H1 (cell line): Measurements from ENCODE around the gene SPOCK1. TPM values are rescaled to one million over a fixed set of nuclear protein-coding genes. Genes with fewer than 3 reads are reported as not detected.

Experiments used
- CTCF ChIA-PET: fragments of 300-600 bp; sonication (Branson Sonifier 250); formaldehyde crosslinking; loops from one replicate; lab custom pipeline; 2021; ENCODE audit not compliant: partially characterized antibody; lab: Charles Lee
- POLR2A ChIA-PET: fragments of 300-600 bp; sonication (Branson Sonifier 250); formaldehyde crosslinking; loops from one replicate; lab custom pipeline; 2021; ENCODE audit warnings: inconsistent platforms; ENCODE audit not compliant: partially characterized antibody; lab: Charles Lee
- DNase-seq, 2 experiments: peaks; one replicate each; pipeline versions ENCODE4 v3.0.0 to v3.0.0-alpha.2; 2010 to 2022; ENCODE audit warnings: low spot score in 2 of 2, low read depth in 1 of 2, mixed read lengths in 1 of 2
- FAIRE-seq: peaks from 2 replicates; lab custom pipeline; 2011; peaks lifted over from hg19 to GRCh38; lab: Jason Lieb, UNC
- H2AFZ ChIP-seq: 2 replicates; pipeline ENCODE4 v1.8.1; 2012; ENCODE audit warnings: low read length, inconsistent platforms
- H2AK5ac ChIP-seq: 2 replicates; pipeline ENCODE4 v1.6.1; 2013; ENCODE audit warnings: low read depth, low read length
- H2BK120ac ChIP-seq: replicated peaks from 2 replicates; pipeline ENCODE3; 2013; ENCODE audit warnings: low read depth, low read length, inconsistent platforms
- H2BK12ac ChIP-seq: 2 replicates; pipeline ENCODE4 v1.6.1; 2013; ENCODE audit warnings: low read depth, low read length
- H2BK15ac ChIP-seq: 2 replicates; pipeline ENCODE4 v1.6.1; 2013; ENCODE audit warnings: low read length
- H2BK20ac ChIP-seq: 2 replicates; pipeline ENCODE4 v1.6.1; 2013; ENCODE audit warnings: low read length
- H2BK5ac ChIP-seq: 2 replicates; pipeline ENCODE4 v1.6.1; 2013; ENCODE audit warnings: low read depth, low read length
- H3K14ac ChIP-seq: 2 replicates; pipeline ENCODE4 v1.6.1; 2013; ENCODE audit warnings: inconsistent platforms; ENCODE audit not compliant: insufficient read length
- H3K18ac ChIP-seq: 2 replicates; pipeline ENCODE4 v1.6.1; 2013; ENCODE audit warnings: low read length; ENCODE audit errors: extremely low read depth
- H3K23ac ChIP-seq: 2 replicates; pipeline ENCODE4 v1.6.1; 2013; ENCODE audit warnings: inconsistent platforms; ENCODE audit not compliant: insufficient read length
- H3K23me2 ChIP-seq: 2 replicates; pipeline ENCODE4 v1.6.1; 2013; ENCODE audit warnings: low read depth, low read length
- H3K27ac ChIP-seq: 2 replicates; pipeline ENCODE4 v1.6.1; 2011; ENCODE audit warnings: low read depth, low read length, inconsistent platforms
- H3K27me3 ChIP-seq, 4 experiments: replicated peaks in 1 of 4; 1 replicate in 1 of 4; 2 replicates in 3 of 4; pipeline versions ENCODE4 v1.6.1 to v1.8.1; 2011 to 2013; ENCODE audit warnings: low read length in 3 of 4, mild to moderate bottlenecking in 3 of 4, inconsistent platforms in 2 of 4, mixed read lengths in 2 of 4, moderate library complexity in 1 of 4; ENCODE audit not compliant: control insufficient read depth in 3 of 4, insufficient read depth in 3 of 4; ENCODE audit errors: extremely low read depth in 1 of 4
- H3K36me3 ChIP-seq, 4 experiments: 2 replicates each; pipeline versions ENCODE4 v1.6.1 to v1.8.1; 2011 to 2013; ENCODE audit warnings: mild to moderate bottlenecking in 4 of 4, low read length in 3 of 4, moderate library complexity in 2 of 4, control low read depth in 1 of 4, inconsistent platforms in 1 of 4; ENCODE audit not compliant: insufficient read depth in 4 of 4, control insufficient read depth in 2 of 4
- H3K4ac ChIP-seq: replicated peaks from 2 replicates; pipeline ENCODE3; 2013; ENCODE audit warnings: low read length, low read depth, mixed read lengths, inconsistent platforms; ENCODE audit not compliant: insufficient read length
- H3K4me1 ChIP-seq, 4 experiments: replicated peaks in 1 of 4; 1 replicate in 1 of 4; 2 replicates in 3 of 4; pipeline versions ENCODE4 v1.6.1 to v1.8.1; 2011 to 2013; ENCODE audit warnings: low read length in 3 of 4, inconsistent platforms in 2 of 4, mixed read lengths in 1 of 4; ENCODE audit not compliant: insufficient read depth in 4 of 4, control insufficient read depth in 3 of 4
- H3K4me2 ChIP-seq, 2 experiments: 2 replicates each; pipeline versions ENCODE4 v1.6.1 to v1.8.1; 2011 to 2013; ENCODE audit warnings: low read depth in 2 of 2, low read length in 2 of 2, control low read depth in 1 of 2, inconsistent platforms in 1 of 2, mild to moderate bottlenecking in 1 of 2; ENCODE audit not compliant: insufficient read depth in 1 of 2
- H3K4me3 ChIP-seq, 4 experiments: fragments of 200-600, 300-600 bp in 1 of 4; sonication (generic), shearing (Covaris generic), sonication (Bioruptor Twin) in 1 of 4; 2 replicates each; pipeline versions ENCODE4 v1.5.1 to v1.8.1; 2011 to 2016; ENCODE audit warnings: low read length in 4 of 4, low read depth in 3 of 4, control low read depth in 2 of 4, inconsistent platforms in 2 of 4, mild to moderate bottlenecking in 2 of 4, mixed read lengths in 1 of 4, moderate library complexity in 1 of 4; ENCODE audit not compliant: insufficient read depth in 2 of 4; ENCODE audit errors: extremely low read depth in 1 of 4
- H3K56ac ChIP-seq: replicated peaks from 2 replicates; pipeline ENCODE3; 2013; ENCODE audit warnings: low read depth, mild to moderate bottlenecking, mixed read lengths, low read length, inconsistent platforms; ENCODE audit not compliant: insufficient read length
- H3K79me1 ChIP-seq: 2 replicates; pipeline ENCODE4 v1.6.1; 2013; ENCODE audit warnings: low read depth, low read length, control low read depth
- H3K79me2 ChIP-seq, 2 experiments: 2 replicates each; pipeline versions ENCODE4 v1.6.1 to v1.8.1; 2012 to 2013; ENCODE audit warnings: low read length in 2 of 2, mild to moderate bottlenecking in 2 of 2, inconsistent platforms in 1 of 2; ENCODE audit not compliant: insufficient read depth in 2 of 2, control insufficient read depth in 1 of 2
- H3K9ac ChIP-seq, 4 experiments: replicated peaks in 1 of 4; 1 replicate in 1 of 4; 2 replicates in 3 of 4; pipeline versions ENCODE4 v1.6.1 to v1.8.1; 2011 to 2013; ENCODE audit warnings: low read depth in 3 of 4, low read length in 3 of 4, control low read depth in 2 of 4, mild to moderate bottlenecking in 2 of 4, moderate library complexity in 2 of 4, inconsistent platforms in 1 of 4; ENCODE audit errors: extremely low read depth in 1 of 4
- H3K9me3 ChIP-seq, 2 experiments: 2 replicates each; pipeline versions ENCODE4 v1.6.1 to v1.8.1; 2012 to 2013; ENCODE audit warnings: mild to moderate bottlenecking in 2 of 2, moderate library complexity in 2 of 2, control low read depth in 1 of 2, inconsistent platforms in 1 of 2, low read depth in 1 of 2, low read length in 1 of 2, mixed read lengths in 1 of 2; ENCODE audit not compliant: insufficient read depth in 2 of 2
- H4K20me1 ChIP-seq, 2 experiments: replicated peaks in 1 of 2; 2 replicates each; pipeline versions ENCODE3 to v1.8.1; 2011 to 2013; ENCODE audit warnings: inconsistent platforms in 2 of 2, low read length in 2 of 2, mild to moderate bottlenecking in 1 of 2; ENCODE audit not compliant: insufficient read depth in 2 of 2, control insufficient read depth in 1 of 2
- H4K5ac ChIP-seq: 2 replicates; pipeline ENCODE4 v1.6.1; 2013; ENCODE audit warnings: low read length, low read depth, mixed read lengths, inconsistent platforms; ENCODE audit not compliant: insufficient read length
- H4K8ac ChIP-seq: 2 replicates; pipeline ENCODE4 v1.8.0; 2013; ENCODE audit warnings: mild to moderate bottlenecking, moderate library complexity, low read length, inconsistent platforms; ENCODE audit not compliant: insufficient read depth; ENCODE audit errors: extremely low read depth
- H4K91ac ChIP-seq: replicated peaks from 2 replicates; pipeline ENCODE3; 2013; ENCODE audit warnings: low read length, mixed read lengths, inconsistent platforms; ENCODE audit not compliant: insufficient read length
- BCL11A ChIP-seq, 2 experiments: IDR thresholded peaks; one replicate each; pipeline ENCODE4 v1.6.1; 2011; ENCODE audit warnings: low read depth in 2 of 2, low read length in 2 of 2, mild to moderate bottlenecking in 2 of 2
- CBX5 ChIP-seq: fragments of 300-800, 300-1000 bp; sonication (generic); IDR thresholded peaks from 2 replicates; pipeline ENCODE4 v1.7.1; 2016; ENCODE audit warnings: antibody characterized with exemption, low read length, low read depth
- CHD2 ChIP-seq: IDR thresholded peaks from 2 replicates; pipeline ENCODE4 v1.6.1; 2012; ENCODE audit warnings: low read length, improper control_type of control experiment
- EZH2 ChIP-seq: fragments of 200-600 bp; sonication (generic); IDR thresholded peaks from 2 replicates; pipeline ENCODE4 v1.7.1; 2012; ENCODE audit warnings: low read depth, mild to moderate bottlenecking, moderate library complexity, low read length, inconsistent platforms; ENCODE audit not compliant: severe bottlenecking
- SAP30 ChIP-seq: fragments of 300-600 bp; sonication (generic); IDR thresholded peaks from 2 replicates; pipeline ENCODE4 v1.7.1; 2012; ENCODE audit warnings: low read length, moderate library complexity, mild to moderate bottlenecking, inconsistent platforms; ENCODE audit not compliant: insufficient read depth, insufficient replicate concordance
- SRF ChIP-seq: IDR thresholded peaks from 2 replicates; pipeline ENCODE4 v1.6.1; 2011; ENCODE audit warnings: mild to moderate bottlenecking, low read depth, low read length, moderate library complexity
- SUZ12 ChIP-seq: fragments of 200-600 bp; sonication (generic); IDR thresholded peaks from 2 replicates; pipeline ENCODE4 v1.6.1; 2012; ENCODE audit warnings: mild to moderate bottlenecking, inconsistent platforms, low read length, moderate library complexity, mixed read lengths
- WGBS, 2 experiments: shearing (Covaris generic) in 1 of 2; methylation state at CpG; one replicate each; pipeline versions ENCODE4 v1.1.6 to v1.1.7; 2013 to 2015; ENCODE audit warnings: low lambda C conversion rate in 2 of 2, mixed read lengths in 2 of 2, inconsistent platforms in 1 of 2, low coverage in 1 of 2, missing lambda C conversion rate in 1 of 2; ENCODE audit not compliant: insufficient replicate concordance in 2 of 2, insufficient coverage in 1 of 2, insufficient read length in 1 of 2; ENCODE audit errors: extremely low coverage in 1 of 2, missing lambda C conversion rate in 1 of 2; 5-methylcytosine and 5-hydroxymethylcytosine counted together
- polyA plus RNA-seq, 7 experiments: library from polyadenylated mRNA; depleted of rRNA in 3 of 7; stranded (reverse) in 5 of 7; unstranded in 2 of 7; fragments of >200 nt in 5 of 7; fragments of 200-250 nt in 2 of 7; gene quantifications; 1 replicate in 5 of 7; 2 replicates in 1 of 7; 4 replicates in 1 of 7; pipeline versions ENCODE4 v1.2.1 to v1.2.3, GENCODE V29; 2011 to 2013; ENCODE audit warnings: missing spikeins in 2 of 7, mixed read lengths in 2 of 7
- total RNA-seq: library from RNA; stranded (reverse); fragmentation: NEBNext Ultra II Directional; extraction: Animal tissue kit (Norgen Biotek cat#: 25700); gene quantifications from 2 replicates; pipeline ENCODE4 v1.2.1, GENCODE V29; 2021

The SPOCK1 gene
- total and polyA plus RNA-seq, 2 of the 8 experiments (the other 6 are each of a cell fraction or from before 2014, with no cell fraction given) = 6.9 to 18.1 TPM

DNA sequence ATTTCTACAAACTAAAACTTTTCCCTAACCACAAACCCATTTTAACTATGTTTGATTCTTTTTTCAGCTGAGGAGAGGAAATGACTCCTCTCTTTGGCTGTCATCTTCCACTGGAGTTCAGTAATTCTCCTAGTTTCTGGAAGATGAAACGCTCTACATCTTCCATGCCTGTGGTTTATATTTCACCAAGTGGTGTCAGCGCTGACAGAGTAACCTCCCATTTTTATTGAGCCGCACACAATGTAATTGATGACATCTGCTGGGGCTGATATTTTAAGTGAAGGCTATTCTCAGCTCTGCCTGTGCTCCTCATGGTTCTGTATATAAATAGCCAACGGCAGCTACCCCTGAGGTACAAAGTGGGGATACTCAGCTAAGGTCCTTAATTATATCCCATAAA lies 234.6 kb downstream of the SPOCK1 start:
- Histone ChIP-seq H2BK20ac (no peak overlapping the region), H3K23ac (no peak overlapping the region), H3K4me2 (no peak overlapping the region), H3K23me2 (no peaks in the 10 kb centered on the region), H2AFZ (no peak overlapping the region), H2BK5ac (no peak overlapping the region), H3K18ac (no peak overlapping the region), H3K14ac (no peak overlapping the region), H3K9me3 (no peaks in the 10 kb centered on the region), H2BK120ac (no peak overlapping the region), H3K36me3 (no peaks in the 10 kb centered on the region), H3K4me1 (no peaks in the 10 kb centered on the region), H2AK5ac (no peak overlapping the region), H3K9ac (no peak overlapping the region), H3K79me1 (no peaks in the 10 kb centered on the region), H4K5ac (no peak overlapping the region), H3K27me3 (no peaks in the 10 kb centered on the region), H3K56ac (no peak overlapping the region), H3K4ac (no peak overlapping the region), H4K91ac (no peak overlapping the region), H2BK15ac (no peak overlapping the region), H4K20me1 (no peaks in the 10 kb centered on the region), H3K79me2 (no peaks in the 10 kb centered on the region), H3K4me3 (no peak overlapping the region), H2BK12ac (no peak overlapping the region), H4K8ac (no peak overlapping the region), H3K27ac (no peak overlapping the region)
- FAIRE-seq (no peak), DNase-seq (no peak)
- no peak for TF ChIP-seq EZH2
- TF ChIP-seq SRF = no peak
- TF ChIP-seq SAP30 = no peak
- no peak for TF ChIP-seq CHD2
- TF ChIP-seq CBX5 = no peak
- no peak for TF ChIP-seq BCL11A (IDR thresholded peaks at IDR 0.05; ENCODE audit: low read depth in 2 of 2, low read length in 2 of 2)
- no peak for TF ChIP-seq SUZ12
- ChIA-PET CTCF (interaction anchor here (1.2 kb wide), 1 partner anchor 55 kb away, joined by 3 read pairs; no protein-coding TSS in a partner anchor), POLR2A (no interaction called here)
- WGBS, 2 experiments = 92% methylated on average over 4 of the region's 4 CpGs; no CpG with 5 or more reads in 1 of the 2 experiments
